Kidney (tissue), 14 donors: ENCODE data around the gene PRAF2. TPM values are rescaled to one million over a fixed set of nuclear protein-coding genes. Genes with fewer than 3 reads are reported as not detected.

ENCODE experiments used
- DNase-seq, 5 donors: peaks; one replicate each; pipeline ENCODE4 v3.0.0-alpha.2; 2013 to 2020
- FAIRE-seq: peaks from 2 replicates; lab custom pipeline; 2012; peaks lifted over from hg19 to GRCh38; lab: Jason Lieb, UNC
- H3K27ac ChIP-seq, 2 donors: one replicate each; pipeline ENCODE4 v1.7.0; 2013; ENCODE audit warnings: low read depth in 2 of 2, low read length in 2 of 2, inconsistent platforms in 1 of 2
- H3K27me3 ChIP-seq: one replicate; pipeline ENCODE4 v1.7.1; 2013; ENCODE audit warnings: low read length, inconsistent platforms; ENCODE audit not compliant: control insufficient read depth, insufficient read depth
- H3K36me3 ChIP-seq, 3 donors: one replicate each; pipeline versions ENCODE4 v1.7.0 to v1.7.1; 2013; ENCODE audit warnings: low read length in 3 of 3, control low read depth in 1 of 3, inconsistent platforms in 1 of 3; ENCODE audit not compliant: insufficient read depth in 3 of 3, control insufficient read depth in 2 of 3
- H3K4me1 ChIP-seq, 3 donors: one replicate each; pipeline versions ENCODE4 v1.7.0 to v1.7.1; 2013; ENCODE audit warnings: low read length in 3 of 3, inconsistent platforms in 1 of 3, low read depth in 1 of 3; ENCODE audit not compliant: control insufficient read depth in 2 of 3, insufficient read depth in 2 of 3
- H3K4me3 ChIP-seq, 3 donors: one replicate each; pipeline versions ENCODE4 v1.7.0 to v1.8.1; 2013; ENCODE audit warnings: low read length in 3 of 3, control low read depth in 1 of 3, inconsistent platforms in 1 of 3
- H3K9ac ChIP-seq, 3 donors: one replicate each; pipeline versions ENCODE4 v1.7.0 to v1.7.1; 2013; ENCODE audit warnings: low read length in 3 of 3, control low read depth in 1 of 3, inconsistent platforms in 1 of 3
- H3K9me3 ChIP-seq, 3 donors: one replicate each; pipeline versions ENCODE4 v1.7.0 to v1.7.1; 2013; ENCODE audit warnings: low read length in 3 of 3, control low read depth in 1 of 3, inconsistent platforms in 1 of 3; ENCODE audit not compliant: control insufficient read depth in 2 of 3, insufficient read depth in 1 of 3
- CTCF ChIP-seq: IDR thresholded peaks from 3 replicates; pipeline ENCODE4 v1.5.1; 2012; ENCODE audit warnings: mild to moderate bottlenecking, moderate library complexity, borderline replicate concordance; ENCODE audit not compliant: insufficient read depth; ENCODE audit errors: extremely low read depth
- intact Hi-C: fragments of 100-400 bp; cut with DNase I; formaldehyde crosslinking; loops from one replicate; pipeline ENCODE4 v1.11.1; 2022
- polyA plus RNA-seq: library from polyadenylated mRNA; stranded (reverse); fragments of 350-450 nt; fragmentation: Illumina TruSeq; extraction: RNeasy Lipid Tissue Mini Kit (QIAGEN cat#74804); gene quantifications from one replicate; pipeline ENCODE4 v1.2.3, GENCODE V29; 2014; ENCODE audit warnings: low read depth, low replicate concordance; ENCODE audit not compliant: insufficient read depth
- total RNA-seq: library from RNA; stranded (reverse); fragmentation: NEBNext Ultra II Directional; extraction: Animal tissue kit (Norgen Biotek cat#: 25700); gene quantifications from one replicate; pipeline ENCODE4 v1.2.1, GENCODE V29; 2021
- donor health status: control.
- donor health status: control.
- donor health status: control.
- donor health status: control.
- donor health status: control.
- donor health status: DM: yes; HTN: yes; CAD: no.
- donor health status: Normal renal cell carcinoma (clear cell type).

The PRAF2 gene
- total and polyA plus RNA-seq, 2 donors from 2014 or later = 24.0 to 47.9 TPM

GRCh38 chrX:49059681-49060085 lies 14.1 kb downstream of the PRAF2 start:
- no peaks in the 10 kb centered on the region for H3K27me3 ChIP-seq
- peak overlapping the region; percentile 48 to 57 for H3K27ac ChIP-seq
- peaks cover 0 to 6% (median 0%) of the 10 kb centered on the region in 3 donors for H3K4me1 ChIP-seq
- no peaks in the 10 kb centered on the region for H3K9me3 ChIP-seq
- intact Hi-C loops = no loop called here
- TF ChIP-seq CTCF = no peak
- DNase-seq = no peak
- H3K36me3 ChIP-seq = no peaks in the 10 kb centered on the region
- no peak for FAIRE-seq
- peak overlapping the region in 2 of 3 donors; percentile 64 to 67 for H3K4me3 ChIP-seq
- peak overlapping the region in 1 of 3 donors; percentile 26 for H3K9ac ChIP-seq

- intact Hi-C loops = no loop called here
- H3K4me1 ChIP-seq = peaks cover 0 to 7% (median 0%) of the 10 kb centered on the region in 3 donors
- no peak for TF ChIP-seq CTCF
- H3K27me3 ChIP-seq = no peaks in the 10 kb centered on the region
- no peaks in the 10 kb centered on the region for H3K9me3 ChIP-seq
- H3K36me3 ChIP-seq = no peaks in the 10 kb centered on the region
- DNase-seq = peak in 1 of 5 donors; percentile 12
- peak overlapping the region in 2 of 3 donors; percentile 64 to 67 for H3K4me3 ChIP-seq
- FAIRE-seq = no peak
- H3K9ac ChIP-seq = peak overlapping the region in 2 of 3 donors; percentile 24 to 58
- peak overlapping the region; percentile 48 to 76 for H3K27ac ChIP-seq
Observed at GRCh38 chrX:49059201-49059600, 14.6 kb downstream of the PRAF2 start.

GRCh38 chrX:49058794-49059193 lies 15.0 kb downstream of the PRAF2 start, which contains the start of gene CCDC120:
Gene CCDC120, plus strand, starts transcription at chrX:49058999. Its CDS starts 3,043 bp downstream, at chrX:49062042.
- H3K27ac ChIP-seq = peak within 1 kb of the TSS; percentile 48 to 76
- FAIRE-seq (no peak), DNase-seq (peak in 1 of 5 donors; percentile 16)
- H3K36me3 ChIP-seq = no peaks in the 10 kb centered on the region
- H3K9ac ChIP-seq = peak within 1 kb of the TSS in 2 of 3 donors; percentile 24 to 58
- H3K9me3 ChIP-seq = no peaks in the 10 kb centered on the region
- H3K27me3 ChIP-seq = no peaks in the 10 kb centered on the region
- intact Hi-C loops = no loop called here
- peak within 1 kb of the TSS in 2 of 3 donors; percentile 64 to 67 for H3K4me3 ChIP-seq
- H3K4me1 ChIP-seq = peaks cover 0 to 7% (median 0%) of the 10 kb centered on the region in 3 donors
- TF ChIP-seq CTCF = no peak
